ENCODE measurements around the gene DGKI. TPM values are rescaled to one million over a fixed set of nuclear protein-coding genes. Genes with fewer than 3 reads are reported as not detected.

Gene DGKI
- polyA plus RNA-seq, 3 donors from 2014 or later = not detected

DNA sequence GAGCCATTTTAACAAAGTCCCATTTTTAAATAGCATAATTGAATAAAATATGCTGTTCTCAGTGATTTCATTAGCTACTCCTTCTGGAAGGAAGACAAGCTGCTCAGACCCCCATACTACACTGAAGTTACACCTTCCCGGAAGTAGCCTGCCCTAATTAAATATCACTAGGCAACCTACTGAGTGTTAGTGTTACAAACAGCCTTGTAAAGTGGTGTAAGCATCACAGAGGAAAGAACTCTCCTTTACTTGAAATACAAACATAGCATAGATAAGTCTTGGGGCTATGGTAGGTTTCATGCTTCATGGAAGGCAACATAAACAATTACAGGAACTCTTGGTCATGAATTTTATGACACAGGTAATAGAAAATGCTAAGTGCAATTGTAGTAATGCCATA is 459.8 kb downstream of the DGKI start:
- Mint-ChIP-seq H3K27ac (no peak overlapping the region), H3K9me3 (peaks cover 0 to 26% (median 8%) of the 10 kb centered on the region in 6 donors), H3K4me3 (no peak overlapping the region), H3K36me3 (no peaks in the 10 kb centered on the region), H3K27me3 (ENCODE audit: low read depth in 3 of 3) (peaks cover 0 to 2% (median 0%) of the 10 kb centered on the region in 3 donors), H3K4me1 (no peaks in the 10 kb centered on the region)
- DNase-seq = no peak

DNA sequence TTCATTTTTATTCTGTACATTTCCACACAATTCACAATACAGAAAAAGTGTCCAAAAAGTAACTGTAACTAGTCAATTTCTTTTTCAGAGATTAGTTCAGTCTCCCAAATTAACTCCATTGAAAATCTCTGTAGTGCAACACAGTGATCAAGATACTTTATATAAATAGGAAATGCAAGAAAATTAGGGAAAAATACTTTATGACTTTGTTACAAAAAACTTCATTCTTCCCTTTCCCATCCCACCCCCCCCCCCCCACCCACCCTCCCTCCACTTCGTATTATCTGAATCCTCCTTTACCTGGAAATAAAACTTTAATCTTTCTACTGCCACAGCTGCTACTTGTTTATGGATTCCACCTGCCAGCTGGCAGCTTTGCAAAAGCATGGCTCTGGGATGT is 465.7 kb downstream of the DGKI start:
- H3K4me3 Mint-ChIP-seq = no peak overlapping the region
- peaks cover 5 to 18% (median 9%) of the 10 kb centered on the region in 6 donors for H3K9me3 Mint-ChIP-seq
- DNase-seq = no peak
- no peaks in the 10 kb centered on the region for H3K4me1 Mint-ChIP-seq
- H3K27me3 Mint-ChIP-seq (ENCODE audit: low read depth in 3 of 3) = peaks cover 0 to 2% (median 0%) of the 10 kb centered on the region in 3 donors
- H3K36me3 Mint-ChIP-seq = no peaks in the 10 kb centered on the region
- no peak overlapping the region for H3K27ac Mint-ChIP-seq

DNA sequence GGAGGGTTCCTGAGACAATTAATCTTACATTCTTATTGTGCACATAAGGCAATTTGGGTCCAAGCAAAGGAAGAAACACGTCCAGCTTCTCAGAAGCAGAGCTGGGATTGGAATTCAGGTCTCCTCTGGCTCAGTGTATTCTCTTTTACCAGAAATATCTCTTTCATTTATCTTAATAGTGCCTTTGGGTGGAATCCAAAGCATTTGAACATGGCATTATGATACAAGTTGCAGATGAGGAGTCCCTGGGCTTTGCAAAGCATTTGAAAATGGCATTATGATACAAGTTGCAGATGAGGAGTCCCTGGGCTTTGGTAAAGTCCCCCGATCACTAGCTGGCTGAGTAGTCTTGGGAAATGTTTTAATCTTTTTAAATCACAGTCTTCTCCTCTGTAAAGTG is 473.3 kb downstream of the DGKI start:
- H3K27me3 Mint-ChIP-seq (ENCODE audit: low read depth in 3 of 3) = peaks cover 0 to 2% (median 0%) of the 10 kb centered on the region in 3 donors
- DNase-seq = no peak
- H3K27ac Mint-ChIP-seq = no peak overlapping the region
- H3K4me1 Mint-ChIP-seq = no peaks in the 10 kb centered on the region
- no peak overlapping the region for H3K4me3 Mint-ChIP-seq
- H3K36me3 Mint-ChIP-seq = no peaks in the 10 kb centered on the region
- peaks cover 2 to 14% (median 8%) of the 10 kb centered on the region in 6 donors for H3K9me3 Mint-ChIP-seq

DNA sequence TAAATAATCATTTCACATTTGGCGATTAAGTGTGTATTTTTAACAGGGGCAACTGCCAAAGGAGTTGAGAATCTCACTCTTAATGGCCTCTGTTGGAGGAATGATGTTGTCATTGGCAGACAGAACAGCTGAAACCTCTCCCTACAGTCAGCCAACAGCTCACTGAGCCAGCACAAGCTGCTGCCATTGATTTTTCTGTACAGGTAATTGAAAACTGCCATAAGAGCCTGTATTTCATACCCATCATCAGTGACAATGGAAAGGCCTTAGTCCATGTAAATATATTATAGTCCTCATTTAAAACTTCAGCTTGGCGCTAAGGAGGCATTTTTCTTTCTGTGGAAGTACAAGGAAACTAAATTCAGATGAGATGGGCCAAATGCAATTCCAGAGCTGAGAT is 475.2 kb downstream of the DGKI start:
- Mint-ChIP-seq H3K4me3 (no peak overlapping the region), H3K27ac (no peak overlapping the region), H3K9me3 (peaks cover 2 to 24% (median 9%) of the 10 kb centered on the region in 6 donors), H3K4me1 (no peaks in the 10 kb centered on the region), H3K36me3 (no peaks in the 10 kb centered on the region), H3K27me3 (ENCODE audit: low read depth in 3 of 3) (peaks cover 0 to 2% (median 0%) of the 10 kb centered on the region in 3 donors)
- DNase-seq = no peak

DNA sequence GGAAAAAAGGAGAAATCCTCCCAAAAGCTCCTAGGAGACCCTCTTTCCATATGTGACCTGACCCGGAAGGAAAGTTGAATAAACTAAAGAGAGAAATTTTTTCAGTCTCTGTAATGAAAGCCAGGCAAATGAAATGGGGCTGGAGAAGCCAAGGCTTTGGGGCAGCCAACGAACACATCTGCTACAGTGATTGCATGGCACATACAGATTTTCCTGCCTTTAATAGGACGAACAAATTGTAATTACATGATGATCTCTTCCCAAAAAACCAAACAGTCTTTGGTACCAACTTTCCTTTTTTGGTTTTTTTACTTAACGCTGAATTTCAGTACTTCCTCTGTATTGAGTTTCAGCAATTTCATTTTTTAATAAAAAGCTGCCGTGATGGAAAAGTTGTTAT is 479.8 kb downstream of the DGKI start:
- H3K4me3 Mint-ChIP-seq = no peak overlapping the region
- no peaks in the 10 kb centered on the region for H3K27me3 Mint-ChIP-seq (ENCODE audit: low read depth in 3 of 3)
- no peak overlapping the region for H3K27ac Mint-ChIP-seq
- H3K9me3 Mint-ChIP-seq = peaks cover 0 to 43% (median 16%) of the 10 kb centered on the region in 6 donors
- H3K4me1 Mint-ChIP-seq = no peaks in the 10 kb centered on the region
- H3K36me3 Mint-ChIP-seq = no peaks in the 10 kb centered on the region
- no peak for DNase-seq

DNA sequence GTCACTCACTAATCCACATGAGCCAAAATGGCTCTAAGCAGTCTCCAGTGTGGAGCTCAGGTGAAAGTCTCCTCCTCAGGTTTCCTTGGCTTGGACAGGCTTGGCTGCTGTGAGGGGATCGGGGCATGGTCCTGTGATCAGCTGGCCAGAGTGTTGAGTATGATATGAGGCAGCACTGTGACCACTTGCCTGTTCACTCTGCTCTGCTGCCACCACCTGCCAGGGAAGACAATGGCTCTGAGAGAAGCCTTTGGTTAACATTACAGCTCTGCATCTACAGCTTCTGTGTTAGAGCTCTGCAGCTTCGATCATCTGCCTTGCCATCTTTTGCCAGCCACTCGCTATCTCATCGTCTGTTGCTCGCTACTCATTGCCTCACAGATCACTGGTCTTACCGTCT is 483.1 kb downstream of the DGKI start:
- peaks cover 3 to 61% (median 25%) of the 10 kb centered on the region in 6 donors for H3K9me3 Mint-ChIP-seq
- no peak overlapping the region for H3K4me3 Mint-ChIP-seq
- no peaks in the 10 kb centered on the region for H3K36me3 Mint-ChIP-seq
- H3K27me3 Mint-ChIP-seq (ENCODE audit: low read depth in 3 of 3) = no peaks in the 10 kb centered on the region
- DNase-seq = no peak
- H3K27ac Mint-ChIP-seq = no peak overlapping the region
- H3K4me1 Mint-ChIP-seq = no peaks in the 10 kb centered on the region

DNA sequence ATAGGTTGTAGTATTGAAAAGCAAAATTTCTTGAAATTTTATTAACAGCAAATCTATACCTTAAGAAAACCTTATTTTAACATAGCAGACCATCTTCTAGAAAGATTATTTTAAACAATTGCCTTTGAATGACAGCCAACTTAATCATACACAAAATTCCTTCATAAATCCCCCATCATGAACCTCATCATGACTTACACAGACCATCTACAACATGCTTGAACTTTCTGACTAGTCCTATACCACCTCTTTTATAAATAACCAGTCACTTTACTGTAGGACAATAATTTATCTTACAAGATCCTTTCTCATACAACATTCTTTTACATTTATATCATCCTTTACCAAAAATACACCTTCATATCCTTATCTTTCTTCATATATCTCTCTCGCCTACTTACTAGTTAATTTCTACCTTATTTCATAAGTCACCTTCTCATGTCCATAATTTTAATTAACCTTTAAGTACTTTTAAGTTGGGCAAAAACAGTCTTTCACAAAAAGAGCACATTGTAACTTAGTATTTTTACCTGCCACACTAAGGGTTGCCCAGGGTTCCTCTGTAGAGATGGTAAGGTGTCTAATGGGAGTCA is 486.6 kb downstream of the DGKI start:
- Mint-ChIP-seq H3K4me3 (no peak overlapping the region), H3K27me3 (ENCODE audit: low read depth in 3 of 3) (no peaks in the 10 kb centered on the region), H3K27ac (no peak overlapping the region), H3K4me1 (no peaks in the 10 kb centered on the region), H3K36me3 (no peaks in the 10 kb centered on the region), H3K9me3 (peaks cover 8 to 46% (median 22%) of the 10 kb centered on the region in 6 donors)
- DNase-seq = no peak

DNA sequence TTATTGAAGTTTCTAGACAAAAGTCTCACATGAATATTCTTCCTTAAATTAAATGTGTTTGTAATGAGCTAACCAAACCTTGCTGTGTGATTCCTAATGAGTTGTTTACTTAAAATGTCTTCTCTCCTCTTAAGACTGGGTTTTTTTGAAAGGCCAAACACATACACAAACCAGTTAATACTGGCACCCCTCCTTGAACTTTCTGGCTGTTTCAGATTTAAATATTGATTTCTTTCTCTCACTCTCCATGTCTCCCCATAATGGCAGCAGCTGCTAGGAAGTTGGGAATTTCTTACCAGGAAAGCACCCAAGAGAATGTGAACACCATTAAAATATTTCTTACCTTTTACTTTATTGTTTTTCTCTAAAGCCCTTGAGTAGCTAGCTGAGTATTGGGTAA is 491.8 kb downstream of the DGKI start:
- Mint-ChIP-seq H3K9me3 (peaks cover 3 to 16% (median 6%) of the 10 kb centered on the region in 6 donors), H3K4me3 (no peak overlapping the region), H3K27me3 (ENCODE audit: low read depth in 3 of 3) (no peaks in the 10 kb centered on the region), H3K27ac (no peak overlapping the region), H3K36me3 (no peaks in the 10 kb centered on the region), H3K4me1 (no peaks in the 10 kb centered on the region)
- DNase-seq = no peak

DNA sequence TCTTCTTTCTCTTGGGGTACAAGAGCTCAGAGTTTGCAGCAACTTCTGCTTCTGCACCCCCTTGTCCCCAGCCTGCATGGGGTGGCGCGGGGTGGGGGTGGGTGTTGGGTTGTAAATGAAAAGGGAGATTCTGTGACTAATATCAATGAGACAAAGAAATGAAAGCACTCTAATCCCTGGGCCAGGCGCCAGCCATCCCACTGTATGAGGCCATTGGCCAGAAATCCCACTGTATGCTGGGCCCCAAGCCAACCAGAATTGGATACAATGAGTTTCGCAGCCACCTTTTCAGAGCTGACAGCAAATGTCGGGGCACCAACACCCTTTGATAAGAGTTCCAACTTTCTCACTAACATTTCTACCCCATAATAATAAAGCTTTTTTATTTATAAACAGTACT is 492.4 kb downstream of the DGKI start:
- Mint-ChIP-seq H3K27me3 (ENCODE audit: low read depth in 3 of 3) (no peaks in the 10 kb centered on the region), H3K4me1 (no peaks in the 10 kb centered on the region), H3K27ac (no peak overlapping the region), H3K9me3 (peaks cover 3 to 15% (median 8%) of the 10 kb centered on the region in 6 donors), H3K4me3 (no peak overlapping the region), H3K36me3 (no peaks in the 10 kb centered on the region)
- no peak for DNase-seq

DNA sequence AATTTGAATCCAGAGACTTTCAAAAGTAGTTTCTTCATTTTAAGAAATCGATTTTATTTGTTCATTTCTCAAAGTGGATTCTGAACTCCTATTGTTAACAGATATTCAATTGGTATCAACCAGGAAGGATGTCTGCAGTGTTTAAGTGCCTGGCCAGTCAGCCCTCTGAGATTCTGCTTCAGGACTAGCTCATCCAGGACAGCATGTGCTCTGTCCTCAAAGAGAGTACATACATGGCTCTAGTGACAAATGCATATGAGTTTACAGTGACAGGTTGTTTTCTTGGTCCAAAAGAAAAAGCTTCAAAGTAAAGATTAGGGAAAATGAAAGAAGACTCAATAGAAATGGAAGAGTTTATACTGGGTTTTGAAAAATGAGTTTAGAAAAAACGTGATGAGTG is 494.8 kb downstream of the DGKI start:
- no peaks in the 10 kb centered on the region for H3K4me1 Mint-ChIP-seq
- no peaks in the 10 kb centered on the region for H3K27me3 Mint-ChIP-seq (ENCODE audit: low read depth in 3 of 3)
- H3K27ac Mint-ChIP-seq = no peak overlapping the region
- DNase-seq = no peak
- no peaks in the 10 kb centered on the region for H3K36me3 Mint-ChIP-seq
- peaks cover 3 to 20% (median 8%) of the 10 kb centered on the region in 6 donors for H3K9me3 Mint-ChIP-seq
- no peak overlapping the region for H3K4me3 Mint-ChIP-seq

DNA sequence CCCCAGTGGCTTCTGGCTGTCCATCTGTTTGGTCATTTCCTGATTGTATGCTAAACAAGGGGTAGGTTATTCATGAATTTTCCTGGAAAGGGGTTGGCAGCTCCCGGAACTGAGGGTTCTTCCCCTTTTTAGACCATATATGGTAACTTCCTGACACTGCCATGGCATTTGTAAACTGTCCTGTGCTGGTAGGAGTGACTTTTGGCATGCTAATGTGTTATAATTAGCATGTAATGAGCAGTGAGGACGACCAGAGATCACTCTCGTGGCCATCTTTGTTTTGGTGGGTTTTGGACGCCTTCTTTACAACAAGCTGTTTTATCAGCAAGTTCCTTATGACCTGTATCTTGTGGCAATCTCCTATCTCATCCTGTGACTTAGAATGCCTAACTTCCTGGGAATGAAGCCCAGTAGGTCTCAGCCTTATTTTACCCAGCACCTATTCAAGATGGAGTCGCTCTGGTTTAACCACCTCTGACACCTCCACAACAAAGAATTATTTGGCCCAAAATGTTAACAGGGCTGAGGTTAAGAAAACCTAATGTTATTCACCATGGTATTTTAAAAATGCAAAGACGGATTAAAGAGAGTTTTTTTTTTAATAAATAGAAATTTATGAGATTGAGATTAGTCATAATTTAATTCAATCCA is 500.9 kb downstream of the DGKI start:
- Mint-ChIP-seq H3K9me3 (peaks cover 2 to 27% (median 9%) of the 10 kb centered on the region in 6 donors), H3K4me3 (no peak overlapping the region), H3K36me3 (no peaks in the 10 kb centered on the region), H3K27ac (no peak overlapping the region), H3K4me1 (no peaks in the 10 kb centered on the region), H3K27me3 (ENCODE audit: low read depth in 3 of 3) (peaks cover 0 to 4% (median 0%) of the 10 kb centered on the region in 3 donors)
- DNase-seq = no peak

DNA sequence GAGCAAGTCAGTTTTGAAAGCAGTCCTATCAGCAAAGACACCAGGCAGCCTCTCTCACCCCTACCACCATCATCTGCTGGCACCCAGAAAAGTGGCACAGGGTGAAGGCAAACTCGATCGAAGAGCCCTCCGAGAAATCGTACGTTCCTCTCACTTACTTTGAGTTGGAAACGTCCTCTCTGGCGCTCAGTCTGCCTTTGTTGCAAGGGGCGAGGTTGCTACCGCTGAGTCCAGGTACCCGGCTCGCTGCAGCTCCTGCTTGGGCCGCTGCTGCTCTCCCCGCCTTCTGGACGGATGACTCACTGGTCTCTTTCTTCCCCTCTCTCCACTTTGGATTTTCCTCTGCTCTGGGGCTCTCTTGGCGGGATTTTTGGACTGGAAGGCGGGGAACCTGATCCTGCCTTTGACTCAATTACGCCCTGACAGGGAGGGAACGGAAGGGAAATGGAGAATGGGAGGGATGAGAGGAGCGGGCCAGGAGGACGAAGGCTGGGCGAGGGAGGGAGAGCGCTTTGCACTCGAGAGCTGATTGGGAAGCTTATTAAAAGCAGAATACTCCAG is 503.4 kb downstream of the DGKI start, which contains the start of gene PTN:
Gene PTN (minus strand): TSS at position 453 of the 561 bp plus-strand sequence. CDS start 88,760 bp downstream, outside the sequence.
- Mint-ChIP-seq H3K4me3 (no peak within 1 kb of the TSS), H3K27ac (no peak within 1 kb of the TSS), H3K36me3 (no peaks in the 10 kb centered on the region), H3K4me1 (no peaks in the 10 kb centered on the region), H3K9me3 (peaks cover 4 to 21% (median 11%) of the 10 kb centered on the region in 6 donors), H3K27me3 (ENCODE audit: low read depth in 3 of 3) (peaks cover 0 to 4% (median 0%) of the 10 kb centered on the region in 3 donors)
- DNase-seq = no peak

DNA sequence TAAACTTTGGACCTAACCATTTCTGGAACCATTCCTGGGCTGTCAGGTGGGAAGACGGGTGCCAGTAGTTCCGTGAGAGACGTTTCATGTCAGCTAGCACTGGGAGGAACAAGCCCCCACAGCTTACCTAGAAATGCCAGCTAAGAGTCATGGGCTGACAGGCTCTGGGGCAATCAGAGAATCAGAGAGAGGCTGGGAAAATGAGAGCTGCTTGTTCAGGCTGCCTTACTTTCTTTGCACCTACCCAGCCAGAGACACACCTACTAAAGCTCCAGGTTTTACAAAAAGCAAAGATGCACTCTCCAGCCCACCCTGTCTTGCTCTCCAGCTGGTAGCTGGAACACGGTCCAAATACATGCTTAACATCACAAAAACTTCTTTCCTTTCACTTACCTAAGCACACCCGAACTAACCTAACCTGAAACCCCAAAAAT is 503.9 kb downstream of the DGKI start:
- no peaks in the 10 kb centered on the region for H3K36me3 Mint-ChIP-seq
- no peak overlapping the region for H3K4me3 Mint-ChIP-seq

DNA sequence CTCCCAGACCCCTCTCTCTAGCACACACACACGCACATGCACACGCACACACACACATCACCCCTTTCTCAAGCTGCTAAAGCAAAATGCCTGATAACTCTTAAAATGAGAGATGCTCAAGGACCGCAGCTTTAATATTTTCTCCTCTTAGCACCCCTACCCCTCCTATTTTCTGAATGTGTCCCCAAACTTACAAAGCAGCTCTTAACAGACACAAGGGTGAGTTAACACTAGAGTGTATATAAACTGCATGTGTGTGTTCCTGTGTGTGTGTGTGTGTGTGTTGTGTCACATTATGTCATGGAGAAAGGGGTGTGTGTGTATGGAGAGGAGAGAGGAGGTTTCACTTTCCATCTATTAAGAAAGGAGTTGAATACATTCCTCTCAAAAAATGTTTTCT is 504.5 kb downstream of the DGKI start:
- no peaks in the 10 kb centered on the region for H3K4me1 Mint-ChIP-seq
- H3K4me3 Mint-ChIP-seq = no peak overlapping the region
- H3K27ac Mint-ChIP-seq = no peak overlapping the region
- no peaks in the 10 kb centered on the region for H3K36me3 Mint-ChIP-seq
- peaks cover 7 to 24% (median 16%) of the 10 kb centered on the region in 6 donors for H3K9me3 Mint-ChIP-seq
- peaks cover 0 to 7% (median 0%) of the 10 kb centered on the region in 3 donors for H3K27me3 Mint-ChIP-seq (ENCODE audit: low read depth in 3 of 3)
- DNase-seq = no peak

More for the DNA sequence above, 503.9 kb downstream of the DGKI start:
- H3K4me1 Mint-ChIP-seq = no peaks in the 10 kb centered on the region
- no peak for DNase-seq
- H3K27me3 Mint-ChIP-seq (ENCODE audit: low read depth in 3 of 3) = peaks cover 0 to 5% (median 0%) of the 10 kb centered on the region in 3 donors
- H3K9me3 Mint-ChIP-seq = peaks cover 4 to 23% (median 13%) of the 10 kb centered on the region in 6 donors
- no peak overlapping the region for H3K27ac Mint-ChIP-seq

All from immature natural killer cell (primary cell).